Measurements from ENCODE around the gene CCDC192.
"Not testable (repeated sequence)": the region's sequence is repeated elsewhere in the genome, so short reads cannot be mapped to it uniquely, and the experiment has no call there.

CCDC192 gene

DNA sequence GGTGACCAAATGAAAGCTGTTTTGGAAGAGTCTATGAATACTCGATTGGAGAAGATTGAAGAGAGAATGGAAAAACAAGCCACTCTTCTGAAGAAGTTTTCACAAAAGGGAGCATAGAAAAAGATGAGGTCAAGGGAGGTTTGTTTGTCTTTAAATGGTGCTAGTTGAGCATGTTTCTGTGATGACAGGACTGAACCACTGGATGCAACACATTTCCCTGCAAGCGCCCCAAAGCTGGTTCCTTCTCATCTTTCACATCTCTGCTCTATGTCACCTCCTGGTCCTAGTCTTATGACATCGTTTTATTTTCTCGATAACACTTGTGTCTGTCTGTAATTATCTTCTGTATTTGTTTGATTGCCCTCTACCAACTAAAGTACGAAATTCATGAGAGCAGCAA lies 3.8 kb upstream of the CCDC192 start:
- no peak for DNase-seq (ENCODE audit: low read depth)

DNA sequence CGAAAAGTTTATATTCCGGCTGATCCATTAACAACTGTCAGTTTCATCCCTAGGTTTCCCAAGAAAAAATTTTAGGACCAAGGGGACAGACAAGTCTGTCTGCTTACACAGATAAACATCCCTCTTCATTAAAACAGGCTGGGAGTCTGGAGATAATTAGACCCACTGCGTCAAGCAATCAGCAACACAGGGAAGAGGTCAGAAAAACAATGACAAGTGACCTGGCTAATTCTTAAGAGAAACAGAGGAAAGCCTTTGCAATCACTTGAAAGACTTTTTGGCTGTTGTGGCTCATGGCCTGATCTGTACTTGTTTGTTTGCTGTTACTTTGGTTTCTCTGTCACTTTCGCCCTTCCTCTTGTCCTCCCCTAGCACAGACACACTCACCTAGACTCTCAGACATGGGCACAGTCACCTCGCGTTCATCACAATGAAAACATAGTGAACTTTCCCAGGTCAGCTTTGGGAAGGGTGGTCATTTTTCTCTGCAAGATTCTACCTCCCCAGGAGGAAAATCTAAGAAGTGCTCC lies 2.9 kb upstream of the CCDC192 start:
- DNase-seq (ENCODE audit: low read depth), result no peak

DNA sequence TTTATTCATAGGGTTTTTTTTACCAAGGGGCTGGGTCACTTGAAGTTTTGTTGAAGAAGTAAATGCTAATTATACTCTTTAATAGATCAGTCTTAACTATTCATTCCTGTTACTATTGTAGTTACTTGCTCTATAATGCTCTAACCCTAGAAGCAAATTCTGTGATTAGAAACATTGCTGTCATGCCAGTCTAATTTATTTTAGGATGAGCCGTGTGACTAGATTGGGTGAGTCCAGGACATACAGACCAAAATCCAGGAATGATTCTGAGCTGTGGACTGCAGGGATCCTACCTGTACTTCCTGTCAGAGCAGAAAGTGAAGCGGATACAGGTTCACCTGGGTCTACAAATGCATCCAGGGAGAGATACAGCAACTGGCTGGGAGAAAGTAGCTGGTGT lies 757 bp upstream of the CCDC192 start:
- DNase-seq (ENCODE audit: low read depth), result no peak

DNA sequence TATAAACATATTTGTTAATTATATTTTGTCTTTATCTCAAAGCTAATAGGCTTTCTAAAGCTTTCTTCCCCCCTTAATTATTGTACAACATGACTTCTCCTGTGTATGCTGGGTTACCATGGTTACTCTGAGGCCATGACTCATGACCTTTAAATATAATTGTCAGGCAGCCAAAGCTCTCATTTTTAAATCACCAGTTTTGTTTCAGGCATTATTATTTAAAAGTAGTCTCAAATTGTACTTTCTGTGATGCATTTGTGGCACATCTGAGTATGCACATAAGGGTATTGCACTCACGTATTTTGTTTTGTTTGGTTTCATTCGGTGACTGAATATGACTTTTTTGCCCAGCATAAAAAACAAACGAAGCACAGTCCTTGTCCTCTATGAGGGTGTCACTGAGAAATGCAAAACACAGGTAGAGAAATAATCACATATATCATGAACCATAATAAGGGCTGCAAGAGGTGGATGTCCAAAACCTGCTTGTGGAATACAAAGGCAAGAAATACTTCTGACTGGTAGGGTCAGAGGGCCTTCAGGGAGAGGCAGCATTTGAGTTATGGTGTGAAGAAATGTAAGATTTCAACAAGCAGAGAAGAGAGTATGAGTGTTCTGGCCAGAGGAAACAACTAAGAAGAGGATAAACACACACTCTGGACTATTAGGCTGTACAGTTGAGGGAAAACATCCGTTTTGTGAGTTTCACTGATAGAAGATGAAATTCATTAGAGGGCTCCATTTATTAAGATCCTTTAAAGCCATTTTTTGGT lies 2.1 kb downstream of the CCDC192 start:
- no peak for DNase-seq (ENCODE audit: low read depth)

DNA sequence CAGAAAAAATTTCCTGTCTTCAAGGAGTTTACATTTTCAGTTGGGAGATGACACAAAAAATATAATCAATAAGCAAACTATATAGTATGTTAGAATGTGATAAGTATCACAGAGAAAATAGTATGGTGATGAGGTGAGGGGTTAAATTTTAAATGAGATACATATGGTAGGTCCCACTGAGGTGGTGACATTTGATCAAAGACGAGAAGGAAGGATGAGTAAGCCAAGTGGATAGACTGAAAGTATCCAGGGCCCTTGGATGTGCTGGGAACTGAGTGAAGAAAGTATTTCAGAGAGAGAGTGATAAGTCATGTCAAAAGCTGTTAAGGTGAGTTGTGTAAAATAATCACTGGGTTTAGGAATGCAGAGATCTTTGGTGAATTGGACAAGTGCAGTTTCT lies 3.5 kb downstream of the CCDC192 start:
- no peak for DNase-seq (ENCODE audit: low read depth)

DNA sequence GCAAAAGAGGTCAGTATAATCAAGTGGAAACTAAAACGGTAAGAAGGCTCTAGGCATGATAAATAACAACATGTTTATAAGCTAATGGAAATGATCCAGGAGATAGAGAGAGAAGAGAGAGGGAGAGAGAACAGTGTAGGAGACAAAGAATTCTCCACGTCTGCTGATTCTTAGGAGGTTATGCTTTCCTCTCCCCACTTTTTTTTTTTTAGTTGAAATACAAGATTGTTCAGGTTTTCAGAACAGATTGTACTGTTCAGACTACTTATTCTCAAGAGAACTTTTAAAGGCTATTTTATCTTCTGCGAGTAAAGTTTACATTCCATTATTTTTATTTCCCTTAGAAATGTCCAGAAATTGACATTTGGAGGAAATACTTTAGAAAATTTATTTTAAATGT lies 4.0 kb downstream of the CCDC192 start:
- no peak for DNase-seq (ENCODE audit: low read depth)

DNA sequence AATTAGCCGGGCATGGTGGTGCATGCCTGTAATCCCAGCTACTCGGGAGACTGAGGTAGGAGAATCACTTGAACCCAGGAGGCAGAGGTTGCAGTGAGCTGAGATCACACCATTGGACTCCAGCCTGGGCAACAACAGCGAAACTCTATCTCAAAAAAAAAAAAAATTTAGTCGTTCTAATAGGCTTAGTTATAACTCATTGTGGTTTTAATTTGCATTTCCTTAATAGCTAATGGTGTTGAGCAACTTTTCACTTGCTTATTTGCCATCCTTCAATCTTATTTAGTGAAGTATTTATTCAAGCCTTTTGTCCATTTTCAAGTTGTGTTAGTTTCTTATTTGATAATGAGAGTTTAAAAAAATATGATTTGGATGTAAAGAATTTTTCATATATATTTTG lies 9.9 kb downstream of the CCDC192 start:
- not testable (repeated sequence) for DNase-seq (ENCODE audit: low read depth)

DNA sequence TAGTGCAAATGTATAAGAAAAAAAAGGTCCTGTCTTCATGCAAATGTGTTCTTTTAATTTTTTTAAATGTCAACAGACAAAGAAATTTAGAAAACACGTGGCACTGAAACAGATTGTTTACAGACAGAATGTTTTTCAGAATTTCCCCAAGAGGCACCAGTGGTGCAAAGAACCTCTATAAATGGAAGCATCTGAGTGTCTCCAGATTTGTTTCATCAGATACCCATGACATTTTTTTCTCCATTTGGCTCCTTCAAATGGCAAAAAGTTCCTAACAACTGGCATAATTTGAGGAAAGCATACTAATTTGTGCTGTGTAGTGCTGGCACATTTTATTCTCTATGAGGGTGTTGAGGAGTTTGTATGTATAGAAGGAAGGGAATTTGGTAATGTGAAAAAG lies 15.0 kb downstream of the CCDC192 start:
- no peak for DNase-seq (ENCODE audit: low read depth)

DNA sequence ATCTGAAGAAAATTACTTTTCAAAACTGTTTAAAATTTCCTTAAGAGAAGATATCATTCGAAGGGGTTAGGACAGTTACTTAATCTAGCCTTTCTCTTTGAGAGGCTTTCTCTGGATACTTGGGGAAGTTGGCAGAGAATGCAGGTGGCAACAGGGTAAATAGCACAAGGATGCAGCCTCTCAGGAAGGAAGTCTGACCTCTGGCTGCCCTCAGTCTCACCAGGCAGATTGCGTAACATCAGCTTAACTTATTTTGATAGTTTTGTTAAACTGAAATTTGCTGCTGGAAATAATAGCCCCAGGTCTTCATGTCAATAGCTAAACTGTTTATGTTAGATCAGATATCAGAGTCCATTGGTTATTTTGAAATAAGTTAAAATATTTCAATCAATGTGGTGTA lies 20.4 kb downstream of the CCDC192 start:
- no peak for DNase-seq (ENCODE audit: low read depth)

DNA sequence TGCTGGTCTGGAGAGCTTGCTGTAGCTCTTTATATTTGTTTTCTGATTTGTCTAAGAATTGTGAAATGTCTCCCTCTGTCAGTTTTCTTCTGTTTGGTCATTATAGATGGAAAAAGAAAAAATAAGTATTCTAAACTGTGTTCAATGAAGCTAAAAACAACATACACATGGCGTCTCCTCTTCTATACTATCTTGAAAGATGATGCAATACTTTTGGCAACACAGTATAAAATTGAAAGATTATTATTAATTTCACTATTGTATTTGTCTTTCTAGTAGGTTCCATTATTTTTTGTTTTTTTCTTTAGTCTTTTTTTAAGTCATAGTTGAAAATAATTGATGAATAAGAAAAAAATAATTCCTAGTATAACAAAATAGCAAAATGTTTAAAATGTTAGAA lies 22.5 kb downstream of the CCDC192 start:
- DNase-seq (ENCODE audit: low read depth), result no peak

DNA sequence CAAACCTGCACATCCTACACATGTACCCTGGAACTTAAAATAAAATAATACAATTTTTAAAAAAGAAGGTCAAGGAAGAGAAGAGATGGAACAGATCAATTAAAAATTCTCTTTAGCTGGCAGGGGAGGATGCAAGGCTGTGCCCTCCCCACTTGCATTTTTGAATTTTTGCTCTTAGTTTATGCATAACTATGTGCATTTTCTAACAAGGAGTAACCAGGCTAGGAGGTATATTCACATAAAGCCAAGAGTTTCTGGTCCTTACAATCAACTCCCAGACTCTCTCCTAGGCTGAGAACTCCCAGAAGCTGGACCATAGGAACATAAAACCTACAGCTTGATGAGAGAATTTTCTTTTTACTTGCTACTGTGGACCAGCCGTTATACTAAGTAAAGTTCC lies 29.8 kb downstream of the CCDC192 start:
- no peak for DNase-seq (ENCODE audit: low read depth)

DNA sequence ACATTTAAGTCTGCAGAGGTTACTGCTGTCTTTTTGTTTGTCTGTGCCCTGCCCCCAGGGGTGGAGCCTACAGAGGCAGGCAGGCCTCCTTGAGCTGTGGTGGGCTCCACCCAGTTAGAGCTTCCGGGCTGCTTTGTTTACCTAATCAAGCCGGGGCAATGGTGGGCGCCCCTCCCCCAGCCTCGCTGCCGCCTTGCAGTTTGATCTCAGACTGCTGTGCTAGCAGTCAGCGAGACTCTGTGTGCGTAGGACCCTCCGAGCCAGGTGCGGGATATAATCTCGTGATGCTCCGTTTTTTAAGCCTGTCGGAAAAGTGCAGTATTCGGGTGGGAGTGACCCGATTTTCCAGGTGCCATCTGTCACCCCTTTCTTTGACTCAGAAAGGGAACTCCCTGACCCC lies 36.2 kb downstream of the CCDC192 start:
- DNase-seq (ENCODE audit: low read depth), result not testable (repeated sequence)

DNA sequence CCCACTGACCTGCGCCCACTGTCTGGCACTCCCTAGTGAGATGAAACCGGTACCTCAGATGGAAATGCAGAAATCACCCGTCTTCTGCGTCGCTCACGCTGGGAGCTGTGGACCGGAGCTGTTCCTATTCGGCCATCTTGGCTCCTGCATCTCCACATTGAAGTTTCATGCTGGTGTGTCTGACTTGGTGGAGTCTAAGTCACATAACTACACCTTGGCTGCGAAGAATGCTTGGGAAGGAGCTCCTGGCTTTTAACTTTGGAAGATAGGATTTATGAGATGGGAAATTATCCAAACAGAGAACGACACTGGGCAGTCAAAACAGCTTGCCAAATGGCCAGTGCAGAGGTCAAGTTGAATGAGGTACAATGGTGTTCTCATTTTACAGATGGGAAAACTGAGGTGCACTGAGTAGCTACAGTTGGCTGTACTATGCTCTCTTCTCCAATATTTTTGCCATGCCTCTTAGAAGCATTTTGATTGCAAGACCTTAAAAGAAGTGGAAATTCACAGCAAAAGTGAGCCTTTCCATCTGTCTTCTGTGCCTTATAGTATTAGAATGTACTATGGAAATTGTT lies 36.7 kb downstream of the CCDC192 start:
- DNase-seq (ENCODE audit: low read depth), result no peak

DNA sequence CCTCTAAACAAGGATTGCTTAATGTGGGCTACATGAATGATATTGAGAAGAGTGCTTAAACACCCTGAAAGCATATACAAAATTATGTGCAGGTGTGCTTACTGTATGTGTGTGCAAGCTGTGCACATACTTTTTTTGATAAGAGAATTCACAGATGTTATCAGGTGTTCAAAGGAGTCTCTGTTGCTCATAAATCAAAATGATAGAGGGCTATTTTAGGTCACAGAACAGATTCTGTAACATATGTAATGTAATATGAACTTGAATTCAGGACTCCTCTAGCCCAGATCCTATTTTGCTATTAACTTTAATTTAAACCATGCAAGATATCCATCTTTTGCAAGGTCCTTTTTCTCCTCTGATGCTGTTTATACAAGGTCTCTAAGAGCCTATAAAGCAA lies 38.2 kb downstream of the CCDC192 start:
- DNase-seq (ENCODE audit: low read depth), result no peak

DNA sequence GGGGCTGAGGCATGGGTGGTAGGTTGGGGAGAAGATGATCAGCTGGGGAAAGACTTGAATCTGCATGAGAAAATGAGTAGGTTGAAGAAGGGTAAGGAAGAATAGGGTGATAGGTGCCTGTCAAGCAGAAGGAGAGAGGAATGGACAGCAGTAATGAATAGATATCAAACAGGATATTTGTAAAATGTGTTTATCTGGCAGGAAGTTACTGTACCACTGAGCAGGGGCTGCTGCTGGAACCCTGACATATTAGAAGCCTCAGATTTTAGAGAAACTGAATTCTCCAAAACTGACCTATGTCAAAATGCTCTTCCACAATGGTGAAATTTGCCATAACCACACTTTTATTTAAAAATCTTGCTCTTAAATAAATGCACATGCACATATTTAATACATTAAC lies 41.0 kb downstream of the CCDC192 start:
- no peak for DNase-seq (ENCODE audit: low read depth)

DNA sequence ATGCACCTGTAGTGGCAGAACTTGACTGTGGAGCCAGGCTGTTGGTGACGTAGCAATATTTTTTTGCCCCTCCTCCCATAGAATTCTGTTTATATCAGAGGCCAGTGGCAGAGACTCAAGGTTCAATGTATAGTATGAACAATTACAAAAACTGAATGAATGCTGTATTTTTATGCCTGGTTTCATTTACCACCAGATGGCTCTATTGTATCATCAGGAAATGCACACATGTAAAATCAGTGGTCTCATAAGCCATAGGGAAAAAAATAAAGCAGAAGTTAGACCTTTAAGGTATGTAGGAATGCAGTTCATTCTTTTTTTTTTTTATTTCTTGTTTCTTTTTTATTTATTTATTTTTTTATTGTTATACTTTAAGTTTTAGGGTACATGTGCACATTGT lies 43.6 kb downstream of the CCDC192 start:
- DNase-seq (ENCODE audit: low read depth), result no peak

DNA sequence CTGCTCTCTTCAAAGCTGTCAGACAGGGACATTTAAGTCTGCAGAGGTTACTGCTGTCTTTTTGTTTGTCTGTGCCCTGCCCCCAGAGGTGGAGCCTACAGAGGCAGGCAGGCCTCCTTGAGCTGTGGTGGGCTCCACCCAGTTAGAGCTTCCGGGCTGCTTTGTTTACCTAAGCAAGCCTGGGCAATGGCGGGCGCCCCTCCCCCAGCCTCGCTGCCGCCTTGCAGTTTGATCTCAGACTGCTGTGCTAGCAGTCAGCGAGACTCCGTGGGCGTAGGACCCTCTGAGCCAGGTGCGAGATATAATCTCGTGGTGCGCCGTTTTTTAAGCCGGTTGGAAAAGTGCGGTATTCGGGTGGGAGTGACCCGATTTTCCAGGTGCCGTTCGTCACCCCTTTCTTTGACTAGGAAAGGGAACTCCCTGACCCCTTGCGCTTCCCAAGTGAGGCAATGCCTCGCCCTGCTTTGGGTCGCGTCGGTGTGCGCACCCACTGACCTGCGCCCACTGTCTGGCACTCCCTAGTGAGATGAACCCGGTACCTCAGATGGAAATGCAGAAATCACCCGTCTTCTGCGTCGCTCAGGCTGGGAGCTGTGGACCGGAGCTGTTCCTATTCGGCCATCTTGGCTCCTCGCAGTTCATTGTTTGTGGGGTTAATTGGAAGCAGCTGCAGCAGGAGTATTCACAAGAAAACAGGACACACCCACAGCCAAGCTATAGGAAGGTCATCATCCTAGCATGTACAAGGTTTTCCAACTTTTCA lies 49.5 kb downstream of the CCDC192 start:
- DNase-seq (ENCODE audit: low read depth), result not testable (repeated sequence)

DNA sequence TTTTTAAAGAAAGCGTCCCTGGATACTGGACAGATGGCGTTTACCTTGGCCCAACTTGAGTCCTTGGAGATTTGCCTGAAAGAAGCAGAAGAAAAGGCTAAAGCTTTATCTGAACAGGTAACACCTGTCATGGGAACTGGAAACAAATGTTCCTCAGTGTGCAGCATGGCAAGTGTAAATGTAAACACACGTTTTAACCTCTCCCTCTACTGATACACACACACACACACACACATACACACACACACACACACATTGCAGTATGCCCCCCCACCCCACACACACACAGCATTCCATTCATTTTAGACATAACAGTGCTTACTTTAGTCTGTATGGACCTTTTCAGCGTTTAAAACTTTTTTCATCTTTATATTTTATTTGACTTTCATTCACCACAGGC lies 51.1 kb downstream of the CCDC192 start:
- DNase-seq (ENCODE audit: low read depth), result no peak

DNA sequence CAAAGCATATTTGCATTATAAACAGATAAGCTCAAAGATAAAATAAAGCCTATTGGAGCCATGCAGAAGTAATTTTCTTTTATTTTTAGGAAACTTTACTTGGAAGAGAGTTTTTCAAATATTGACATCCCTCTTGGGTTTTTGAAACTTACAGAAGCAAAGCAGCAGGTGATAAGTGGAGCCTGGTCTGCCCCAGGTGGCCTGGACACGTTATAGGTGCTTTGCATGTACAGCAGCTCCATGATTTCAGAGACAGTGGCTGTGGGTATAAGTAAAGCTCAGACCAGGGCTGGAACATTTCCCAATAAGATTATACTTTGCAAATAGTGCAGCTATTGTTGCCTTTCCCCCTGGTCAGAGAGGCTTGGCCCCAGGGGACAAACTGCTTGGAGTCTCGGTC lies 51.5 kb downstream of the CCDC192 start:
- DNase-seq (ENCODE audit: low read depth), result no peak

DNA sequence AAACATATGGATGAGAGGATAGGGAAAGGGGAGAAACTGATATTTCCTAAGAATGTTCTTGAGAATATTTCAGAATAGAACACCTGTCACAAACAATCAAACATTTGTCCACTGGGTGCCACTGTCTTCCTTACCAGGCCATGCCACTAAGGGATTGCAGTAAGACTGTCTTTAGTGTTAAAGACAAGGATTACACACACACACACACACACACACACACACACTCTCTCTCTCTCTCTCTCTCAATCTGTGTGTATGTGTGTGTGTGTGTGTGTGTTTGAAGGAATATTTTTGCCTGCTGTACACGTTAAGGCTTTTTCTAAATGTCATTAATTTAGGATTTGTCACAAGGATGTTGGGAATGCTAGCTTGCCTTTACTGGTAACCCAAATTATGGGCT lies 54.4 kb downstream of the CCDC192 start:
- no peak for DNase-seq (ENCODE audit: low read depth)

DNA sequence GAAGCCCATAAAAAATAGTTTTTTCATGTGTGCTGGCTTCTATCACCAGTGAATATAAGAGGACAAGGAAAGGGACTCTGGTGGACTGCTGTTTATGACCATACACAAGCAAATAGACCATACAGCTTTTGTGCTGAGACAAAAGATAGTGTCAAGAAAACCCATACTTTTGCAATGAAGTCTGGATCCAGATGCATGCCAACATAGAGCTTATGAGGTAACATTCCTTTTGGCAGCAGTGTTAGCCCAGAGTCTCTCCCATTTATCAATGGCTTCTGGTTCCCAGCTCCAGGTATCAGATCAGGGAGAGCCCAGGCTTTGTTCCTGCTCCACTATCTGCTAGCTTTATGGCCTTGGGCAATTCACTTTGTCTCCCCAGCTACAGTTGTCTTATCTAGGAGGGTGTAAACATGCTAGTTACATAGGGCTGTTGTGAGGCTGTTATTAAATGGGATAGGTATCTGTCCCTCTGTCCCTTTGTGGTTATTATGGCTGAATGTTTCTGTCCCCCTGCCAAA lies 55.6 kb downstream of the CCDC192 start:
- no peak for DNase-seq (ENCODE audit: low read depth)

DNA sequence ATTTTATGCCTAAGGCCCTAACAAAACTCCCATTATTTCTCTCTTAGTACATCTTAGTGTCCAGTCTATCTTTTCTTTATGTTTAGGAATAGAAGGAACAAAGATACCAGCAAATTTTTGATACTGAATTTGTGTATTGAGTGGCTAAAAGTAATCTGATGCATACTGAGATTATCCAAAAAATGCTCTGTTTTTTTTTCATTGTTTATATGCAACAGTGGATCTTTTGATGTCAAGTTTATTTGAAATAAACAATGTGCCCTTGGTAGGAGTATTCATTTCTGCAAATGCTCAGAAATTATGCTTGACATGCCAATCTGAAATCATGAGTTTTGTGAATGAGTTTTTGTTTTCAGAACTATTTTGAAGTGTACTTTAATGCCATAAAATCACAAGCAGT lies 58.7 kb downstream of the CCDC192 start:
- no peak for DNase-seq (ENCODE audit: low read depth)

DNA sequence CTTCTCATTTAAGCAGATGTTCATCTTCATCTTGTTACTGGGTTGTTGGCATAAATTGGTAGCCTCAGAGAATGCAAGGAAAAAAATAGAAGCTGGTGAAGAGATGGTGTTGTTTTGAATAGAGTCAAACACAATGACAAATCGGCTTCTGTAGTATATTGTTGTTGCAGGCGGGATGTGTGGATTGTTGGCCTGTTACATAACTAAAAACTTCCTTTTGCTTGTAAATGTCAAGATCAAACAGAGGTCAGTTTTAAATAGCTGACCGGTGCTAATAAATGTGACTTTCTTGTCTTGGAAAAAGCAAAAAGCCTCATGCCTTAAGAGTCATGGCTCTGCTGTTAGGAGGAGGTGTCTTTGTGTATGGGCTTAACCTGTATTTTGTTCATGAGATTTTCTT lies 59.2 kb downstream of the CCDC192 start:
- no peak for DNase-seq (ENCODE audit: low read depth)

Data from T follicular helper cell (primary cell).